HFFc6 (cell line): ENCODE results near the gene FBXL20. TPM values are rescaled to one million over a fixed set of nuclear protein-coding genes. Genes with fewer than 3 reads are reported as not detected.

Experiments
- DNase-seq: peaks from one replicate; pipeline ENCODE4 v3.0.0-alpha.2; 2018
- H3K27ac Mint-ChIP-seq: 2 replicates; pipeline ENCODE4 v1.8.0; 2020; ENCODE audit warnings: mild to moderate bottlenecking, mixed read lengths
- H3K27me3 Mint-ChIP-seq: 2 replicates; pipeline ENCODE4 v1.8.0; 2021; ENCODE audit warnings: mild to moderate bottlenecking, moderate library complexity, mixed read lengths; ENCODE audit not compliant: insufficient read depth
- H3K36me3 Mint-ChIP-seq: 2 replicates; pipeline ENCODE4 v1.8.0; 2021; ENCODE audit warnings: low read depth, mixed read lengths
- H3K4me1 Mint-ChIP-seq: 2 replicates; pipeline ENCODE4 v1.8.0; 2020; ENCODE audit warnings: low read depth, mixed read lengths
- H3K4me3 Mint-ChIP-seq: 2 replicates; pipeline ENCODE4 v1.8.0; 2020; ENCODE audit warnings: mild to moderate bottlenecking, moderate library complexity, mixed read lengths
- H3K9me3 Mint-ChIP-seq: 2 replicates; pipeline ENCODE4 v1.8.0; 2020; ENCODE audit warnings: mild to moderate bottlenecking, mixed read lengths
- total RNA-seq, 6 experiments: library from RNA; stranded (reverse); fragmentation: NEBNext Ultra II Directional; extraction: Animal tissue kit (Norgen Biotek cat#: 25700); gene quantifications; 2 replicates in 1 of 6; 3 replicates in 5 of 6; pipeline ENCODE4 v1.2.3, GENCODE V29; 2021
- TF ChIP-seq, protein P1 (sequence below): fragments of 200-600 bp; sonication (generic); IDR thresholded peaks from 2 replicates; pipeline ENCODE4 v1.5.0; 2021; ENCODE audit warnings: antibody characterized with exemption, mild to moderate bottlenecking

Gene FBXL20
- total RNA-seq, 6 experiments from 2014 or later = 13.4 to 19.5 (median 15.7) TPM

GRCh38 chr17:39332092-39332491 lies 69.3 kb downstream of the FBXL20 start:
- no peaks in the 10 kb centered on the region for H3K36me3 Mint-ChIP-seq
- no peak overlapping the region for H3K27ac Mint-ChIP-seq

GRCh38 chr17:39328815-39329214 lies 72.6 kb downstream of the FBXL20 start:
- no peak overlapping the region for H3K4me3 Mint-ChIP-seq
- no peaks in the 10 kb centered on the region for H3K36me3 Mint-ChIP-seq
- H3K27me3 Mint-ChIP-seq = no peaks in the 10 kb centered on the region; the same call in 1 of the 2 replicates
- DNase-seq = no peak
- no peaks in the 10 kb centered on the region for H3K9me3 Mint-ChIP-seq
- TF ChIP-seq, protein P1, sequence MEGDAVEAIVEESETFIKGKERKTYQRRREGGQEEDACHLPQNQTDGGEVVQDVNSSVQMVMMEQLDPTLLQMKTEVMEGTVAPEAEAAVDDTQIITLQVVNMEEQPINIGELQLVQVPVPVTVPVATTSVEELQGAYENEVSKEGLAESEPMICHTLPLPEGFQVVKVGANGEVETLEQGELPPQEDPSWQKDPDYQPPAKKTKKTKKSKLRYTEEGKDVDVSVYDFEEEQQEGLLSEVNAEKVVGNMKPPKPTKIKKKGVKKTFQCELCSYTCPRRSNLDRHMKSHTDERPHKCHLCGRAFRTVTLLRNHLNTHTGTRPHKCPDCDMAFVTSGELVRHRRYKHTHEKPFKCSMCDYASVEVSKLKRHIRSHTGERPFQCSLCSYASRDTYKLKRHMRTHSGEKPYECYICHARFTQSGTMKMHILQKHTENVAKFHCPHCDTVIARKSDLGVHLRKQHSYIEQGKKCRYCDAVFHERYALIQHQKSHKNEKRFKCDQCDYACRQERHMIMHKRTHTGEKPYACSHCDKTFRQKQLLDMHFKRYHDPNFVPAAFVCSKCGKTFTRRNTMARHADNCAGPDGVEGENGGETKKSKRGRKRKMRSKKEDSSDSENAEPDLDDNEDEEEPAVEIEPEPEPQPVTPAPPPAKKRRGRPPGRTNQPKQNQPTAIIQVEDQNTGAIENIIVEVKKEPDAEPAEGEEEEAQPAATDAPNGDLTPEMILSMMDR = no peak
- H3K4me1 Mint-ChIP-seq = peaks cover 8% of the 10 kb centered on the region; the same call in 1 of the 2 replicates
- H3K27ac Mint-ChIP-seq = no peak overlapping the region

More at GRCh38 chr17:39332092-39332491, 69.3 kb downstream of the FBXL20 start:
- TF ChIP-seq, protein P1 = no peak
- H3K4me3 Mint-ChIP-seq = no peak overlapping the region
- H3K27me3 Mint-ChIP-seq = no peaks in the 10 kb centered on the region; the same call in 1 of the 2 replicates
- H3K4me1 Mint-ChIP-seq = peaks cover 8% of the 10 kb centered on the region
- DNase-seq = no peak
- no peaks in the 10 kb centered on the region for H3K9me3 Mint-ChIP-seq

DNA sequence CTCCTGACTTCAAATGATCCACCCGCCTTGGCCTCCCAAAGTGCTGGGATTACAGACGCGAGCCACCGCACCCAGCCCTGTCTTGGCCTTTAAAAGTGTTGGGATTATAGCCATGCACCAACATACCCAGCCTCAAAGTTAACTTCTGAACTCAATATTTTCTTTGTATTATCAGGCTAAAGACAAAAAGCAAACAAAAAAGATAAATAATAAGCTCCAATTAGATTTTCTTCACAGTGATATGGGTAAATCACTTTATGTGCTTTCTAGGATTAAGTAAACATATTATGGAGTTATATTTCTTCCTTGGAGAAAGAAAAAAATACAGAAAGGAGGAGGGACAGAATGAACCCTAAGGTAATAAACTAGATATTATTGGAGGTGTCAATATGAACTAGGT lies 74.3 kb downstream of the FBXL20 start:
- no peak overlapping the region for H3K27ac Mint-ChIP-seq
- no peaks in the 10 kb centered on the region for H3K36me3 Mint-ChIP-seq
- TF ChIP-seq, protein P1 = no peak
- no peaks in the 10 kb centered on the region for H3K9me3 Mint-ChIP-seq
- peaks cover 8% of the 10 kb centered on the region; the same call in 1 of the 2 replicates for H3K4me1 Mint-ChIP-seq
- H3K4me3 Mint-ChIP-seq = no peak overlapping the region
- DNase-seq = no peak
- no peaks in the 10 kb centered on the region for H3K27me3 Mint-ChIP-seq

DNA sequence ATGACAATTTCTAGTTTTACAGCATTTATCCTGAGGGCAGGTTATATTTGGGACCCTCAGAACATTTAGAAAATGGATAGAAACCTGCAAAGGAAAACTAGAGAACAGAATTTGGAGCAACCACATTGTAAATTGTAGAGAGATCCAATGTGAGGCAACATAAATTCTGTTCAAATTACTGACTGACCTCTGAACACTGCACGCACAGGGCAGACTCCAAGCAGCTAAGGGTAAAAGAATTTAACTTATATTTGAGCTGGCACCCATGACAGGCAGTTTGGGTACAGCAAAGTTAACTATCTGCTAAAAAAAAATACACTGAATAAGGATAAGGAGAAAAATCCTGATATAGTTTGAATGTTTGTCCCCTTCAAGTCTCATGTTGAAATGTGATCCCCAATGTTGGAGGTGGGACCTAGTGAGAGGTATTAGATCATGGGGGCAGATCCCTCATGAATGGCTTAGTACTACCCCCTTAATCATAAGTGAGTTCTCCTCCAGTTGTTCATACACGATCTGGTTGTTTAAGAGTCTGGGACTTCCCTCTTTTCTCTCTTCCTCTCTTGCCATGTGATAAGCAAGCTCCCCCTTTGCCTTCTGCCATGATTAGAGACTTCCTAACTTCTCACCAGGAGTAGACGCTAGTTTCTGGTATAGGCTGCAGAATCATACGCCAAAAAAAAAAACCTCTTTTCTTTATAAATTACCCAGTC lies 75.7 kb downstream of the FBXL20 start:
- no peak overlapping the region for H3K4me3 Mint-ChIP-seq
- no peak for DNase-seq
- H3K36me3 Mint-ChIP-seq = no peaks in the 10 kb centered on the region
- no peak overlapping the region for H3K27ac Mint-ChIP-seq
- H3K27me3 Mint-ChIP-seq = no peaks in the 10 kb centered on the region
- TF ChIP-seq, protein P1 = no peak
- peaks cover 8% of the 10 kb centered on the region; the same call in 1 of the 2 replicates for H3K4me1 Mint-ChIP-seq
- H3K9me3 Mint-ChIP-seq = no peaks in the 10 kb centered on the region

GRCh38 chr17:39318636-39319035 lies 82.8 kb downstream of the FBXL20 start:
- H3K9me3 Mint-ChIP-seq = no peaks in the 10 kb centered on the region
- no peaks in the 10 kb centered on the region for H3K27me3 Mint-ChIP-seq

More at GRCh38 chr17:39318636-39319035, 82.8 kb downstream of the FBXL20 start:
- Mint-ChIP-seq H3K4me3 (no peak overlapping the region), H3K4me1 (no peaks in the 10 kb centered on the region), H3K36me3 (no peaks in the 10 kb centered on the region), H3K27ac (no peak overlapping the region)
- no peak for DNase-seq
- TF ChIP-seq, protein P1 = no peak
